LNCAP (cell line): ENCODE measurements around the gene HNRNPL.

Experiments
- TF ChIP-seq, protein P1 (sequence below): fragments of 450-650 bp; IDR thresholded peaks from 2 replicates; pipeline ENCODE4 v1.5.1; 2017; ENCODE audit warnings: mild to moderate bottlenecking

The HNRNPL gene

DNA sequence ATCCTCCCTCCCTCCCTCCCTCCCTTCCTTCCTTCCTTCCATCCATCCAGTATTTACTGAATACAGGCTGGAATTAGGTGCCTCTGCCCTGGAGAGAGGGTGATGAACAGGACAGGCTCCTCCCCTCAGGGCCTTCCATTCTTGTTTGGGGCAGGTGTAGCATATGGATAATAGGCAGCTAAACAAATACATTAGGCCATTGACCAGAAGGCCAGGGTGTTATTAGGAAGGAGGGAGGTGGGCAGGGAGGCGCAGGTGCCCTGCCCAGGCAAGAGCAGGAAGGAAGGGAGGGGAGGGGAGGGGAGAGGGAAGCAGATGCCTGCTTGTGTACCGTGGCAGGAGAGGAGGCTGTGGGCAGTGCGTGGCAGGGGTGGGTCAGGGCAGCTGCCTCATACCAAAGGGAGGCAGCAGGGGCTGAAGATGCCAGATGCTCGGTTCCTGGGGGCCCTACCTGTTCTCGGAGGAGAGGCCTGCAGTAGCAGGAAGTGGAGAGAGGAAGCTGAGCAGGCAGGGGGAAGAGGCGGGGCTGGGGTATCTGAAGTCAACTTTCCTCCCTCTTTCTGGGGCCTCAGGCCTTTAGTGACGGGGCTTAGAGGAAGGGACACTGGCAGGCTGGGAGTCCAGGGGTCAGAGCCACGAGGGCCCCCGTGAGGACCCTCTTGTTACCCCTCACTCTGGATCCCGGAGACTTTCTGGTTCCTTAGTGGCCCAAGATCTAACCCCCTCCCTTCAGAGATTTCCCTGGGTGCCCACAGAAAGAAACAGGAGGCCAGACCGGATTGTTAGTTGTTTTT, 28.2 kb upstream of the HNRNPL start, which contains the start of gene RINL:
Gene RINL (minus strand): TSS at position 495 of the 794 bp plus-strand sequence. CDS start 1,533 bp downstream, outside the sequence.
- TF ChIP-seq, protein P1, sequence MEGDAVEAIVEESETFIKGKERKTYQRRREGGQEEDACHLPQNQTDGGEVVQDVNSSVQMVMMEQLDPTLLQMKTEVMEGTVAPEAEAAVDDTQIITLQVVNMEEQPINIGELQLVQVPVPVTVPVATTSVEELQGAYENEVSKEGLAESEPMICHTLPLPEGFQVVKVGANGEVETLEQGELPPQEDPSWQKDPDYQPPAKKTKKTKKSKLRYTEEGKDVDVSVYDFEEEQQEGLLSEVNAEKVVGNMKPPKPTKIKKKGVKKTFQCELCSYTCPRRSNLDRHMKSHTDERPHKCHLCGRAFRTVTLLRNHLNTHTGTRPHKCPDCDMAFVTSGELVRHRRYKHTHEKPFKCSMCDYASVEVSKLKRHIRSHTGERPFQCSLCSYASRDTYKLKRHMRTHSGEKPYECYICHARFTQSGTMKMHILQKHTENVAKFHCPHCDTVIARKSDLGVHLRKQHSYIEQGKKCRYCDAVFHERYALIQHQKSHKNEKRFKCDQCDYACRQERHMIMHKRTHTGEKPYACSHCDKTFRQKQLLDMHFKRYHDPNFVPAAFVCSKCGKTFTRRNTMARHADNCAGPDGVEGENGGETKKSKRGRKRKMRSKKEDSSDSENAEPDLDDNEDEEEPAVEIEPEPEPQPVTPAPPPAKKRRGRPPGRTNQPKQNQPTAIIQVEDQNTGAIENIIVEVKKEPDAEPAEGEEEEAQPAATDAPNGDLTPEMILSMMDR: no peak

- TF ChIP-seq, protein P1: no peak
These were observed 26.0 kb upstream of the HNRNPL start for GRCh38 chr19:38875656-38876395.

DNA sequence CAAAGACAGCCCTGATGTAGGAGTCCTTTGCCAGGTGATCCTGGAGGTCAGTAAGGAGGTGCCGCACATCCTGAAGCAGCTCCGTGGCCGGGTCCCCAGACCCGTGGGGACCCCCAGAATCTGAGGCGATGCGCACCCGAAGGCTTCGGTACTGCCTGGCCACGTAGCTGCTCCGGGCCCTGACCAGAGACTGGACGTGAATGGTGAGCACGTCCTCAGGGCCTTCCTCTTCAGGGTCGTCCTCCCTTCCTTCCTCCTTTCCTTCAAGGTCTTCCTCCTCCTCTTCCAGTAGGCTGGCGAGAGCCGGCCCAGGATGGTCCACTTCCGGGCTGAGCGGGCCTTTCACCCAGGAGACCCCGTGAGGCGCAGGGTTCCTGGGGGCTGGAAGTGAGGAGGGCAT, 20.8 kb upstream of the HNRNPL start:
- TF ChIP-seq, protein P1: no peak

- TF ChIP-seq, protein P1: no peak
These were observed 20.2 kb upstream of the HNRNPL start for GRCh38 chr19:38869836-38870607.

- TF ChIP-seq, protein P1: no peak
These were observed 19.5 kb upstream of the HNRNPL start for GRCh38 chr19:38869160-38869835.

- TF ChIP-seq, protein P1: no peak
These were observed 18.8 kb upstream of the HNRNPL start for GRCh38 chr19:38868551-38868950.
